22Rv1 (cell line): ENCODE results near the gene SLC16A1.

Experiments
- ZFX ChIP-seq: fragments of 450-650 bp; IDR thresholded peaks from 2 replicates; pipeline ENCODE4 v1.6.1; 2017; ENCODE audit warnings: antibody characterized with exemption, borderline replicate concordance
- TF ChIP-seq, protein P1 (sequence below): fragments of 450-650 bp; IDR thresholded peaks from 2 replicates; pipeline ENCODE4 v1.5.1; 2017; ENCODE audit warnings: mild to moderate bottlenecking

DNA sequence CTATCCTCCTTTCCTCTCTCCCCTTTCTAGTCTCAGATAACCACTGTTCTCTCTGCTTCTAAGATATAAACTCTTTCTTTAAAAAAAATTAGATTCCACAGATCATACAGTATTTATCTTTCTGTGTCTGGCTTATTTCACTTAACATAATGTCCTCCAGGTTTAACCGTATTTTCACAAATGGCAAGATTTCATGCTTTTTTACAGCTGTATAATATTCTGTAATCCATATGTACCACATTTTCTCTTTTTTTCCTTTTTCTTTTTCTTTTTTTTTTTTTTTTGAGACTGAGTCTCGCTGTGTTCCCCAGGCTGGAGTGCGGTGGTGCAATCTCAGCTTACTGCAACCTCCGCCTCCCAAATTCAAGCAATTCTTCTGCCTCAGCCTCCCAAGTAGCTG, 5.1 kb upstream of the SLC16A1 start:
- TF ChIP-seq, protein P1, sequence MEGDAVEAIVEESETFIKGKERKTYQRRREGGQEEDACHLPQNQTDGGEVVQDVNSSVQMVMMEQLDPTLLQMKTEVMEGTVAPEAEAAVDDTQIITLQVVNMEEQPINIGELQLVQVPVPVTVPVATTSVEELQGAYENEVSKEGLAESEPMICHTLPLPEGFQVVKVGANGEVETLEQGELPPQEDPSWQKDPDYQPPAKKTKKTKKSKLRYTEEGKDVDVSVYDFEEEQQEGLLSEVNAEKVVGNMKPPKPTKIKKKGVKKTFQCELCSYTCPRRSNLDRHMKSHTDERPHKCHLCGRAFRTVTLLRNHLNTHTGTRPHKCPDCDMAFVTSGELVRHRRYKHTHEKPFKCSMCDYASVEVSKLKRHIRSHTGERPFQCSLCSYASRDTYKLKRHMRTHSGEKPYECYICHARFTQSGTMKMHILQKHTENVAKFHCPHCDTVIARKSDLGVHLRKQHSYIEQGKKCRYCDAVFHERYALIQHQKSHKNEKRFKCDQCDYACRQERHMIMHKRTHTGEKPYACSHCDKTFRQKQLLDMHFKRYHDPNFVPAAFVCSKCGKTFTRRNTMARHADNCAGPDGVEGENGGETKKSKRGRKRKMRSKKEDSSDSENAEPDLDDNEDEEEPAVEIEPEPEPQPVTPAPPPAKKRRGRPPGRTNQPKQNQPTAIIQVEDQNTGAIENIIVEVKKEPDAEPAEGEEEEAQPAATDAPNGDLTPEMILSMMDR: no peak
- TF ChIP-seq ZFX: no peak
